ENCODE measurements around the gene ACAA1.
"Not testable (repeated sequence)": the region's sequence is repeated elsewhere in the genome, so short reads cannot be mapped to it uniquely, and the experiment has no call there.

The ACAA1 gene

DNA sequence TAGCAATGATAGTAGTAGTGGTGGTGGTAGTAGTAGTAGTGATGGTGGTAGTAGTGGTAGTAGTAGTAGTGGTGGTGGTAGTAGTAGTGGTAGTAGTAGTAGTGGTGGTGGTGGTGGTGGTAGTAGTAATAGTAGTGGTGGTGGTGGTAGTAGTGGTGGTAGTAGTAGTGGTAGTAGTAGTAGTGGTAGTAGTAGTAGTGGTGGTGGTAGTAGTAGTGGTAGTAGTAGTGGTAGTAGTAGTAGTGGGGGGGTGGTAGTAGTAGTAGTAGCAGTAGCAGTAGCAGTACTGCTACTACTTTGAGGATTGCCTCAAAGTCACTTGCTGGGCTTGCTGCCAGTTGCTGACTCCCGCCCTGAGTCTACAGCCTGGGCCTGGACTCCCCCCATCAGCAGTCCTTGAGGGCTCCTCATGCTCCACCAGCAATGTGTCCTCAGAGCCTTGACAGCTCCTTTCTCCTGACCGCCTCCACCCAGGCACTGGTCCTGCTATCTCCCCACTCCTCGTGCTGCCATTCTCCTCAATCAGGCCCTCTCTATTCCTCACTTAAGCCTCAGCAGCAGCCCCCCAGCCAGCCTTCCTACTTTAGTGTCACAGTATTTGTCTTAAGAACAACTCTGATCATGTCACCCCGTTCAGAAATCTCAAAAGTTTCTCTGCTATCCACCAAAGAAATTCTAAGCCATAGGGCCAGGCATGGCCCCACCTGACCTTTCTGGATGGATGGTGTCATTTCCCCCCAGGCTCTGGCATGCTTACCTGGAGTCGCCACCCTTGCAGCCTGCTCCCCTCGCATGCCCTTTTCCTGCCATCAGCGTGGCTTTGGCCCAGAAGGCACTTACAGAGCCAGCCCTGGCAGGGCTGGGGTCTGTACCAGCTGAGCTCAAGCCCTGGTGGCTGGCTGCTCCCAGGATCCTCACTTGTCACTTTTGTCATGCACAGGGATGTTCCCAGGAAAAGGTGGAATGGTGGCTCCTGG is 52.3 kb downstream of the ACAA1 start:
- no peak for FAIRE-seq
- DNase-seq (ENCODE audit: insufficient read length, low spot score), result no peak

DNA sequence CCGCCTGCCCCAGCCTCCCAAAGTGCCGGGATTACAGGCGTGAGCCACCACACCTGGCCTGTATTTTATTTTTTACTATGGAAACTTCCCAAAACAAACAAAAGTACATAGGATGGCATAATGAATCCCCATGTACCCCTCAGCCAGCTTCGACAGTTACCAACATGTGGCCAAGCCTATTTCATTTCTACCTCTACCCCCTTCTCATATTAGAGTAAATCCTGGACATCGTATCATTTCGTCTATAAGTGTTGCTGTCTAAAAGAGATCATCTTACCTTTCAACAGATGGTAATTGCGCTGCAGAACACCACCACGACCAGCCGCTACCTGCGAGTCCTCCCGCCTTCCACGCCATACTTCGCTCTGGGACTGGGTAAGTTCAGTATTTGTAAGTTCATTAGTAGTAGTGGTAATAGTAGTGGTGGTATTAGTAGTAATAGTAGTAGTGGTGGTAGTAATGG is 53.0 kb downstream of the ACAA1 start:
- no peak for FAIRE-seq
- DNase-seq (ENCODE audit: insufficient read length, low spot score), result no peak

DNA sequence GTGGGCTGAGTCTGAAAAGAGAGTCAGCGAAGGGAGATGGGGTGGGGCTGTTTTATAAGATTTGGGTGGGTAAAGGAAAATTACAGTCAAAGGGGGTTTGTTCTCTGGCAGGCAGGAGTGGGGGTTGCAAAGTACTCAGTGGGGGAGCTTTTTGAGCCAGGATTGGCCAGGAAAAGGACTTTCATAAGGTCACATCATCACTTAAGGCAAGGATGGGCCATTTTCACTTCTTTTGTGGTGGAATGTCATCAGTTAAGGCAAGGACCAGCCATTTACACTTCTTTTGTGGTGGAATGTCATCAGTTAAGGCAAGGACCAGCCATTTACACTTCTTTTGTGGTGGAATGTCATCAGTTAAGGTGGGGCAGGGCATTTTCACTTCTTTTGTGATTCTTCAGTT is 53.7 kb downstream of the ACAA1 start:
- not testable (repeated sequence) for DNase-seq (ENCODE audit: insufficient read length, low spot score); FAIRE-seq

DNA sequence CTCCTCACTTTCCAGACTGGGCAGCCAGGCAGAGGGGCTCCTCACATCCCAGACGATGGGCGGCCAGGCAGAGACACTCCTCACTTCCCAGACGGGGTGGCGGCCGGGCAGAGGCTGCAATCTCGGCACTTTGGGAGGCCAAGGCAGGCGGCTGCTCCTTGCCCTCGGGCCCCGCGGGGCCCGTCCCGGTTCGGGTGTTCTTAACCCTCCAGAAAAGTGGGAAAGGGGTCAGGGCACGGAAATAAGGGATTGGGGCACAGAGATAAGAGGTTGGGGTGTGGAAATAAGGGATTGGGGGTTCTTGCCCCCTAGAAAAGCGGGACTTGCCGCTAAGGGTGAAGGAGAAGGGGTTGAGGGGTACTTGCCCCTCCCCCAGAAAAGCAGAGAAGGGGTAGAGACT is 54.6 kb downstream of the ACAA1 start:
- DNase-seq (ENCODE audit: insufficient read length, low spot score); FAIRE-seq: not testable (repeated sequence)

DNA sequence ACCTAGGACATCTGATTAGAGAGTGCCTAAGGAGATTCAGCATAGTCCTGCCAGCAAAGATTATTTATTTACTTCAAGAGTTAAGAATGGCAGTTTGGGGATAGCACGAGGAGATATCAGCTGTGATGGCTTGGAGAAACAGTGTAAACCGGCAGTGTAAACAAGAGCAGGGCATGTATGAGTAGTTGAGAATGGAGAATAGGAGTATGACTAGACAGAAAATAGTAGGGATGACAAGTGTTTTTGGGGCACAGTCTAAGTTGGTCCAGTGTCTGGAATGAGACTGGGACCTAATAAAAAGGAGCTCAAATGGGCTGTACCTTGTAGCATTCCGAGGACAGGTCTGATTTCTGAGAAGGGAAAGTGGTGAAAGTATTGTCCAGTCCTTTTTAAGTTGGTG is 59.9 kb downstream of the ACAA1 start:
- FAIRE-seq; DNase-seq (ENCODE audit: insufficient read length, low spot score): not testable (repeated sequence)

Measured in GM19239 (cell line).